ENCODE measurements around the gene TMEM131.

The TMEM131 gene

GRCh38 chr2:97992836-97993825, 2.6 kb downstream of the TMEM131 start:
- Histone ChIP-seq H3K4me1 (ENCODE audit: control insufficient read depth, insufficient read depth, low read length) (peaks cover 13% of the 10 kb centered on the region), H3K9me3 (ENCODE audit: control insufficient read depth, low read length) (no peaks in the 10 kb centered on the region), H3K36me3 (ENCODE audit: control insufficient read depth, insufficient read depth, low read length) (peaks cover 4% of the 10 kb centered on the region), H3K27ac (ENCODE audit: insufficient read depth, low read depth, low read length, poor library complexity, severe bottlenecking) (no peak overlapping the region), H3K4me3 (ENCODE audit: insufficient read depth, low read depth, low read length) (no peak overlapping the region), H3K27me3 (ENCODE audit: control insufficient read depth, insufficient read depth, low read length, poor library complexity, severe bottlenecking) (no peaks in the 10 kb centered on the region)
- WGBS, 2 experiments, result 93 to 96% methylated on average over 3 of the region's 3 CpGs

GRCh38 chr2:97991081-97991856, 4.5 kb downstream of the TMEM131 start:
- Histone ChIP-seq H3K9me3 (ENCODE audit: control insufficient read depth, low read length) (no peaks in the 10 kb centered on the region), H3K36me3 (ENCODE audit: control insufficient read depth, insufficient read depth, low read length) (peaks cover 5% of the 10 kb centered on the region), H3K4me3 (ENCODE audit: insufficient read depth, low read depth, low read length) (no peak overlapping the region), H3K27me3 (ENCODE audit: control insufficient read depth, insufficient read depth, low read length, poor library complexity, severe bottlenecking) (no peaks in the 10 kb centered on the region), H3K4me1 (ENCODE audit: control insufficient read depth, insufficient read depth, low read length) (peaks cover 13% of the 10 kb centered on the region), H3K27ac (ENCODE audit: insufficient read depth, low read depth, low read length, poor library complexity, severe bottlenecking) (no peak overlapping the region)
- WGBS, 2 experiments, result 82 to 90% methylated on average over 7 of the region's 7 CpGs

GRCh38 chr2:97988722-97989121, 7.0 kb downstream of the TMEM131 start:
- Histone ChIP-seq H3K27me3 (ENCODE audit: control insufficient read depth, insufficient read depth, low read length, poor library complexity, severe bottlenecking) (no peaks in the 10 kb centered on the region), H3K4me3 (ENCODE audit: insufficient read depth, low read depth, low read length) (no peak overlapping the region), H3K36me3 (ENCODE audit: control insufficient read depth, insufficient read depth, low read length) (peaks cover 5% of the 10 kb centered on the region), H3K4me1 (ENCODE audit: control insufficient read depth, insufficient read depth, low read length) (peaks cover 5% of the 10 kb centered on the region), H3K27ac (ENCODE audit: insufficient read depth, low read depth, low read length, poor library complexity, severe bottlenecking) (no peak overlapping the region), H3K9me3 (ENCODE audit: control insufficient read depth, low read length) (no peaks in the 10 kb centered on the region)
- WGBS, 2 experiments, result 100% methylated on average over 1 of the region's 2 CpGs

GRCh38 chr2:97985998-97986397, 9.8 kb downstream of the TMEM131 start:
- H3K4me1 ChIP-seq (ENCODE audit: control insufficient read depth, insufficient read depth, low read length), result peaks cover 10% of the 10 kb centered on the region
- H3K27ac ChIP-seq (ENCODE audit: insufficient read depth, low read depth, low read length, poor library complexity, severe bottlenecking), result no peak overlapping the region
- 95 to 96% methylated on average over 2 of the region's 2 CpGs for WGBS, 2 experiments
- H3K36me3 ChIP-seq (ENCODE audit: control insufficient read depth, insufficient read depth, low read length), result peaks cover 5% of the 10 kb centered on the region
- no peaks in the 10 kb centered on the region for H3K27me3 ChIP-seq (ENCODE audit: control insufficient read depth, insufficient read depth, low read length, poor library complexity, severe bottlenecking)
- H3K4me3 ChIP-seq (ENCODE audit: insufficient read depth, low read depth, low read length), result no peak overlapping the region
- H3K9me3 ChIP-seq (ENCODE audit: control insufficient read depth, low read length), result no peaks in the 10 kb centered on the region

GRCh38 chr2:97983698-97984097, 12.1 kb downstream of the TMEM131 start:
- H3K4me3 ChIP-seq (ENCODE audit: insufficient read depth, low read depth, low read length), result no peak overlapping the region
- H3K27ac ChIP-seq (ENCODE audit: insufficient read depth, low read depth, low read length, poor library complexity, severe bottlenecking), result no peak overlapping the region
- H3K4me1 ChIP-seq (ENCODE audit: control insufficient read depth, insufficient read depth, low read length), result peaks cover 10% of the 10 kb centered on the region
- peaks cover 5% of the 10 kb centered on the region for H3K36me3 ChIP-seq (ENCODE audit: control insufficient read depth, insufficient read depth, low read length)
- no peaks in the 10 kb centered on the region for H3K27me3 ChIP-seq (ENCODE audit: control insufficient read depth, insufficient read depth, low read length, poor library complexity, severe bottlenecking)
- H3K9me3 ChIP-seq (ENCODE audit: control insufficient read depth, low read length), result peaks cover 6% of the 10 kb centered on the region
- WGBS, 2 experiments, result 37 to 59% methylated on average over 2 to 3 of the region's 3 CpGs

- WGBS, 2 experiments, result 82 to 85% methylated on average over 6 of the region's 6 CpGs
- H3K27me3 ChIP-seq (ENCODE audit: control insufficient read depth, insufficient read depth, low read length, poor library complexity, severe bottlenecking), result no peaks in the 10 kb centered on the region
- H3K36me3 ChIP-seq (ENCODE audit: control insufficient read depth, insufficient read depth, low read length), result peaks cover 1% of the 10 kb centered on the region
- peaks cover 10% of the 10 kb centered on the region for H3K4me1 ChIP-seq (ENCODE audit: control insufficient read depth, insufficient read depth, low read length)
- H3K27ac ChIP-seq (ENCODE audit: insufficient read depth, low read depth, low read length, poor library complexity, severe bottlenecking), result no peak overlapping the region
- H3K4me3 ChIP-seq (ENCODE audit: insufficient read depth, low read depth, low read length), result no peak overlapping the region
- peaks cover 8% of the 10 kb centered on the region for H3K9me3 ChIP-seq (ENCODE audit: control insufficient read depth, low read length)
Observed at GRCh38 chr2:97983134-97983533, 12.6 kb downstream of the TMEM131 start.

GRCh38 chr2:97982621-97983020, 13.1 kb downstream of the TMEM131 start:
- Histone ChIP-seq H3K4me1 (ENCODE audit: control insufficient read depth, insufficient read depth, low read length) (peaks cover 10% of the 10 kb centered on the region), H3K27ac (ENCODE audit: insufficient read depth, low read depth, low read length, poor library complexity, severe bottlenecking) (no peak overlapping the region), H3K27me3 (ENCODE audit: control insufficient read depth, insufficient read depth, low read length, poor library complexity, severe bottlenecking) (no peaks in the 10 kb centered on the region), H3K4me3 (ENCODE audit: insufficient read depth, low read depth, low read length) (no peak overlapping the region), H3K9me3 (ENCODE audit: control insufficient read depth, low read length) (peaks cover 8% of the 10 kb centered on the region), H3K36me3 (ENCODE audit: control insufficient read depth, insufficient read depth, low read length) (no peaks in the 10 kb centered on the region)

- H3K4me1 ChIP-seq (ENCODE audit: control insufficient read depth, insufficient read depth, low read length), result peaks cover 10% of the 10 kb centered on the region
- no peak overlapping the region for H3K27ac ChIP-seq (ENCODE audit: insufficient read depth, low read depth, low read length, poor library complexity, severe bottlenecking)
- peaks cover 8% of the 10 kb centered on the region for H3K9me3 ChIP-seq (ENCODE audit: control insufficient read depth, low read length)
- no peaks in the 10 kb centered on the region for H3K36me3 ChIP-seq (ENCODE audit: control insufficient read depth, insufficient read depth, low read length)
- no peaks in the 10 kb centered on the region for H3K27me3 ChIP-seq (ENCODE audit: control insufficient read depth, insufficient read depth, low read length, poor library complexity, severe bottlenecking)
- 73 to 75% methylated on average over 2 to 4 of the region's 5 CpGs for WGBS, 2 experiments
- no peak overlapping the region for H3K4me3 ChIP-seq (ENCODE audit: insufficient read depth, low read depth, low read length)
Observed at GRCh38 chr2:97981961-97982360, 13.8 kb downstream of the TMEM131 start.

GRCh38 chr2:97979904-97980303, 15.8 kb downstream of the TMEM131 start:
- H3K4me1 ChIP-seq (ENCODE audit: control insufficient read depth, insufficient read depth, low read length), result peaks cover 10% of the 10 kb centered on the region
- peaks cover 8% of the 10 kb centered on the region for H3K9me3 ChIP-seq (ENCODE audit: control insufficient read depth, low read length)
- WGBS, 2 experiments, result 93 to 95% methylated on average over 2 of the region's 2 CpGs
- H3K27ac ChIP-seq (ENCODE audit: insufficient read depth, low read depth, low read length, poor library complexity, severe bottlenecking), result no peak overlapping the region
- H3K27me3 ChIP-seq (ENCODE audit: control insufficient read depth, insufficient read depth, low read length, poor library complexity, severe bottlenecking), result no peaks in the 10 kb centered on the region
- H3K4me3 ChIP-seq (ENCODE audit: insufficient read depth, low read depth, low read length), result no peak overlapping the region
- H3K36me3 ChIP-seq (ENCODE audit: control insufficient read depth, insufficient read depth, low read length), result no peaks in the 10 kb centered on the region

GRCh38 chr2:97974471-97974870, 21.3 kb downstream of the TMEM131 start:
- Histone ChIP-seq H3K36me3 (ENCODE audit: control insufficient read depth, insufficient read depth, low read length) (no peaks in the 10 kb centered on the region), H3K9me3 (ENCODE audit: control insufficient read depth, low read length) (peaks cover 8% of the 10 kb centered on the region)

More at GRCh38 chr2:97974471-97974870, 21.3 kb downstream of the TMEM131 start:
- Histone ChIP-seq H3K4me1 (ENCODE audit: control insufficient read depth, insufficient read depth, low read length) (no peaks in the 10 kb centered on the region), H3K27me3 (ENCODE audit: control insufficient read depth, insufficient read depth, low read length, poor library complexity, severe bottlenecking) (no peaks in the 10 kb centered on the region), H3K27ac (ENCODE audit: insufficient read depth, low read depth, low read length, poor library complexity, severe bottlenecking) (no peak overlapping the region), H3K4me3 (ENCODE audit: insufficient read depth, low read depth, low read length) (no peak overlapping the region)
- 100% methylated on average over 1 of the region's 1 CpG; no CpG with 5 or more reads in 1 of the 2 experiments for WGBS, 2 experiments

Data from ectodermal cell (in vitro differentiated cells).